Raji (cell line): Measurements from ENCODE around the gene RAN.

Source experiments
- POLR2A ChIP-seq: IDR thresholded peaks from 2 replicates; pipeline ENCODE4 v1.6.1; 2011; ENCODE audit warnings: low read depth, low read length, control low read depth; ENCODE audit not compliant: insufficient read depth

RAN gene

DNA sequence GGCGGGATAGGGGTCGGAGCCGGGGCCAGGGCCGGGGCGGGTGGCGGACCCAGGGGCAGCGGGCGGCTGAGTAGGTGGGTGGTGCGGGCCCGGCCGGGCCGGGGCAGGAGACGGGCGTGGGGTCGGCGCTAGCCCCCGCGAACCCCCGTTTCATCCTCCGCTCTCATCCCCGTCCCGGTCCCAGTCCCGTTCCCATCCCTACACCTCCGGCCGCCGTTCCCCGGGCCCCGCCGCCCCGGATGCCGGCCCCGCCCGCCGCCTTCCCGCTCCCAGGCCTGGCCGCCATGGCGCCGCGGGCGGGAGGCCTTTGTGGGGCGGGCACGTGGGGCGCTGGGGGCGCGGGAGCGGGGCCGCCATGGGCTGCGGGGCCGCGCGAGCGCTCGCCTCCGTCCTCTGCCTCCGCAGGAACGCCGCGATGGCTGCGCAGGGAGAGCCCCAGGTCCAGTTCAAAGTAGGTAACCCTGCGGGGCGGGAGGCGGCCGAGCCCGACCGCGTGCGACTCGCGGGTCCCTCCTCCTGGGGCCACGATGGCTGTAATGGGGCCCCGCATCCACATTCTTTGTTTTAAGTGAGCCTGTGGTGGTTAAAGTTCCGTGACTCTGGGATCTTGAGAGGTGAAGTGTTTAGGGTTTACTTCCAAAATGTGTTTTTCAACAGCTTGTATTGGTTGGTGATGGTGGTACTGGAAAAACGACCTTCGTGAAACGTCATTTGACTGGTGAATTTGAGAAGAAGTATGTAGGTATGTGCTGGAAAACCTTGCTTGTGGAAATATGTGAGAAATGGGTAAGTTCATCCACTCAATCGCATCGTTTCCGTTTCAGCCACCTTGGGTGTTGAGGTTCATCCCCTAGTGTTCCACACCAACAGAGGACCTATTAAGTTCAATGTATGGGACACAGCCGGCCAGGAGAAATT lies 572 bp downstream of the RAN start:
- TF ChIP-seq POLR2A = no peak

DNA sequence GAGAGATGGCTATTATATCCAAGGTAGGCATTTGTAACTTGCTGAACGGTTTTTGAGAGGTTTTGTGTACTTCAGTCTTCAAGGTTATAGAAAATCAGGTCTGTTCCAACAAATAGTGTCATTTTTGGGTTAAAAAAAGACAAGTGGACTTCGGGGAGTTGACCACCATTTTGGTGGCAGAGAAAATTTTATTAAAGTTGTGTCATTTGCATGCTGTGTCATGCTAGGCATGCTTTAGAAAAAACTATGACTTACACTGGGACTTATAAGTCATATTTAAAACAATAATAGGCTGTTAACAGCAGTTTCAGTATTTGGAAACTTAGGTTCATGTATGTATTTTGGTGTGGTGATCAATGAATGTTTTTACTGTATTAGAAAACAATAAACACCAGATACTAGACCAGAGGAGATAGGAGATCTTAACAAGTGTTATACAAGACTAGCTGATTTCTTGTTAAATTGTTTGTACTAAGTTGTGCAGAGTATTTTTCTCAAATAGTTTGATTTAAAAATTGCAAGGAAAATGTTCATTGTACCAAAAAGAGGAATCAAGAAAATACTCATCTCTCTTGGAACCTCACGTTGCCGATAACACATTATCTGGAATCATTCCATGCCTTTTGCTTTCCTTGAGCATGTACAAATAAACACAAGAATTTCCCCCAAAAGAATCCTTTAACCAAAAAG lies 1.4 kb downstream of the RAN start:
- TF ChIP-seq POLR2A = no peak

DNA sequence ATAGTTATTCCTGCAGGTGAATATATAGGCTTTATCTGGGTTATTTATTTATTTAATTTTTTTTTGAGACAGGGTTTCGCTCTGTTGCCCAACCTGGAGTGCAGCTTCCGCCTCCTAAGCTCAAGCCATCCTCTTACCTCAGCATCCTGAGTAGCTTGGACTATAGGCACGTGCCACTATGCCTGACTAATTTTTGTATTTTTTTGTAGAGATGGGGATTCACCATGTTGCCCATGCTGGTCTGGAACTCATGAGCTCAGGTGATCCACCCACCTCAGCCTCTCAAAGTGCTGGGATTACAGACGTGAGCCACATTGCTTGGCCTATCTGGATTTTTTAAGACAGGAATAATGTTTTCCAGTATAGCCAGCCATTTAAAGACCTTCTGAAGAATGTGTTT lies 2.0 kb downstream of the RAN start:
- no peak for TF ChIP-seq POLR2A

- no peak for TF ChIP-seq POLR2A
Measured at GRCh38 chr12:130874696-130875095, 2.8 kb downstream of the RAN start.

- TF ChIP-seq POLR2A = no peak
Measured at GRCh38 chr12:130875193-130875592, 3.3 kb downstream of the RAN start.

DNA sequence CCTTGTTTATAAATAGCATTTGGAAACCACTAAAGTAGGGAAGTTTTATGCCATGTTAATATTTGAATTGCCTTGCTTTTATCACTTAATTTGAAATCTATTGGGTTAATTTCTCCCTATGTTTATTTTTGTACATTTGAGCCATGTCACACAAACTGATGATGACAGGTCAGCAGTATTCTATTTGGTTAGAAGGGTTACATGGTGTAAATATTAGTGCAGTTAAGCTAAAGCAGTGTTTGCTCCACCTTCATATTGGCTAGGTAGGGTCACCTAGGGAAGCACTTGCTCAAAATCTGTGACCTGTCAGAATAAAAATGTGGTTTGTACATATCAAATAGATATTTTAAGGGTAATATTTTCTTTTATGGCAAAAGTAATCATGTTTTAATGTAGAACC lies 4.4 kb downstream of the RAN start:
- TF ChIP-seq POLR2A = no peak

GRCh38 chr12:130876758-130877157 lies 4.9 kb downstream of the RAN start:
- no peak for TF ChIP-seq POLR2A

DNA sequence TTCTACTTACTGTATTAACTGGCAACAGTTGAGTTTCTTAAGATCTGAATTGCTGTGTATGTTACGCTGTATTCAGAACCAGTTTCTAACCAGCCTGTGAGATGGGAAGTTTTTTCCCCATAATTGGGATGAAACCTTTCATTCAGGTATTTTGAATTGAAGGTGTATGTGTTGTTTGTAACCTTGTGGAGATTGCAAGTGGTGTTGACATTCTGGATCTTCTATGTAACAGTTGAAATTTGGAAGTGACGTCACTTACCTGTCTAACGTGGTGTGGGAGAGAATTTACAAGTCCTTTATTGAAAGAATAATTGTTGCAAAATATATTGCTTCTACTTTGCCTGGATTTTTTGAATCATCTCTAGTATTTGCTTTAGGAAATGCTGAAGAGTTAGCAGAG lies 5.5 kb downstream of the RAN start:
- TF ChIP-seq POLR2A = no peak

GRCh38 chr12:130878193-130879185 lies 6.6 kb downstream of the RAN start:
- TF ChIP-seq POLR2A = no peak; the same call in 1 of the 2 replicates

GRCh38 chr12:130879212-130879686 lies 7.4 kb downstream of the RAN start:
- TF ChIP-seq POLR2A = no peak

DNA sequence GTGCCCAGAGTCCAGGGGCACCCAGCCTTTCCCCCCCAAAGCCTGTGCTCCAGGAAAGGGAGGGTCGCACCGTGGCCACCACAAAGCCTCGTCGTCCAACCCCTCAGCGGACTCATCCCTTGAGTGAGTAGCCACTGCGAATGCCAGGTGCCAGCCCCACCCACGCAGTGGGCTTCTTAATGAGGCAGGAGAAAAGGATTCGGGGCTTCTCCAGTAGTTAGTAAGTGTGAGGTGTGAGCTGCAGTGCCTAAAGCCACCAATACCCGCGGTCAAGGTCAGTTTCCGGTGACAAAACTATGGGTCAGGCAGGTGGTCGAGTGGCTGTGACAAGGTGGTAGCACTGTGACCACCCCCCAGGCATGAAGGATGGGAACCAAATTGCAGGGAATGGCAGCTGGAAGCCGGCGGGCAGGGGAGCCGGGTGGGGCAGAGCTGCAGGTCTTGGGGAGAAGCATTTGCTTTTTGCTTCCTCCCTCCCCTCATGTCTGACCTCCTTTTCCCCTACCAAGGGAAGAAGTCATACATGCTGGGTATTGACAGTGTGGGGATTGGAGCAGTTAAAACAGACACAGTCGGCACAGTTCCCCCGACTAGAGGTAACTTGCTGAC lies 8.0 kb downstream of the RAN start:
- no peak for TF ChIP-seq POLR2A

DNA sequence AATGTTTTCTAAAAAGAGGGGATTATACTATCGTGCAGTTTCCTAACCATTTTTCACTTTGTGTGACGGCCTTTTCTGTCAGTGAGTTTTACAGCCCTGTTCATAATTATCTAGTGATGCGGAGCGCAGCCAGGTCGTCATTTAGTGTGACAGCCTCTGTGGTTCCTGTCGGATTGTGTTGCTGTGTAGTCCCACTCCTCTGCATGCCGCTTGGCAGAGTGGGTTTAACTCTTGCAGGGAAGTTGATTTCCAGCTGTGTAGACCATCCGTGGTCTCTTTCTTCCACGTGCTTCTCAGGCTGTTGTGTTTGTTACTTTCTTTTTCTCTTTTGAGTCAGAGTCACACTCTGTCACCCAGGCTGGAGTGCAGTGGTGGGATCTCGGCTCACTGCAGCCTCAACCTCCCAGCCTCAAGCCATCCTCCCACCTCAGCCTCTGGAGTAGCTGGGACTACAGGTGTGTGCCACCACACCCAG lies 8.6 kb downstream of the RAN start:
- no peak for TF ChIP-seq POLR2A

- TF ChIP-seq POLR2A = no peak
Measured at GRCh38 chr12:130881046-130881445, 9.2 kb downstream of the RAN start.

- no peak for TF ChIP-seq POLR2A
Measured at GRCh38 chr12:130881548-130881947, 9.7 kb downstream of the RAN start.
